Activated CD4-positive, alpha-beta memory T cell treated with anti-CD3 and anti-CD28 coated beads for 36 hours (primary cell): ENCODE data around the gene ZNF385D. TPM values are rescaled to one million over a fixed set of nuclear protein-coding genes. Genes with fewer than 3 reads are reported as not detected.

Experiments used
- CTCF ChIA-PET: fragments of 350-600 bp; sonication (Branson Sonifier 250); formaldehyde crosslinking; loops from one replicate; lab custom pipeline; 2021; ENCODE audit warnings: antibody characterized with exemption, inconsistent platforms; lab: Charles Lee
- POLR2A ChIA-PET: fragments of 350-600 bp; sonication (Branson Sonifier 250); formaldehyde crosslinking; loops from one replicate; lab custom pipeline; 2021; ENCODE audit warnings: antibody characterized with exemption; lab: Charles Lee
- DNase-seq: peaks from one replicate; pipeline ENCODE4 v3.0.0-alpha.2; 2020
- H3K27ac Mint-ChIP-seq: one replicate; pipeline ENCODE4 v1.8.0; 2021; ENCODE audit warnings: mixed read lengths
- H3K27me3 Mint-ChIP-seq: one replicate; pipeline ENCODE4 v1.8.0; 2021; ENCODE audit warnings: mixed read lengths
- H3K36me3 Mint-ChIP-seq: one replicate; pipeline ENCODE4 v1.8.0; 2021; ENCODE audit warnings: mixed read lengths
- H3K4me1 Mint-ChIP-seq: one replicate; pipeline ENCODE4 v1.8.0; 2021; ENCODE audit warnings: low read depth, mixed read lengths
- H3K4me3 Mint-ChIP-seq: one replicate; pipeline ENCODE4 v1.8.0; 2021; ENCODE audit warnings: mild to moderate bottlenecking, mixed read lengths
- H3K9me3 Mint-ChIP-seq: one replicate; pipeline ENCODE4 v1.8.0; 2021; ENCODE audit warnings: mixed read lengths
- intact Hi-C: fragments of 100-400 bp; cut with micrococcal nuclease; formaldehyde crosslinking; loops from one replicate; pipeline ENCODE4 v1.15.1; 2023
- total RNA-seq, 2 experiments: library from RNA; stranded (reverse); gene quantifications; one replicate each; pipeline ENCODE4 v1.2.3, GENCODE V29; 2021

Gene ZNF385D
- total RNA-seq, 2 experiments from 2014 or later = not detected

DNA sequence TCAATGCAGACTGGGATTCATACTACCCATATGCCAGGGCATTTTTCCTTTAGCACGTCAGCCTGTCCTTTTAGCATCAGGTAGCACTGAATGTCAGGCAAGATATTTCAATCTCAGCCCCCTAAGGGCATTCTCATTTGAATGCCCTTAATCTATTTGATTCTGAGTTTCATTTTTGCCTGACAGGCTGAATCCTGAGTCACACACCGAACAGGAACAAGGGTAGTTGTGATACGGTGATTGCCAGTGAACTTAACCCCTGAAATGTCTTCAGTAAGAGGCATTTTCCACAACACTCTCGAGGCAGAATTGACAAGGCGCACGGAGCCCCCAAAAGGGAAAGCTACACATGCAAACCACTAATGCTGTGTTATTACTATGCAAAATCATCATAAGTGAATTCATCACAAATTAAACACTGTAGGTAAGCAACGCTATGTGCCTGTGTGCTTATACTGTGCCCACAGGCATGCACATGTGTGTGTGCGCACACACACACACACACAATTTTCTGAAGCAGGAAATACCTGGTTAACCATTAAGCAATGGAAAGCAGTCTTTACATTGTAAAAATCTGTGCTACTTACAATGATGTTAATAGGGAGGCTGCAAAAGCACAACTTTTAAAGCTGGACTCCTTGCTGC lies 130.4 kb downstream of the ZNF385D start:
- intact Hi-C loops = no loop called here
- H3K27ac Mint-ChIP-seq = no peak overlapping the region
- ChIA-PET POLR2A (no interaction called here), CTCF (no interaction called here)
- H3K4me3 Mint-ChIP-seq = no peak overlapping the region
- no peak for DNase-seq
- H3K4me1 Mint-ChIP-seq = no peaks in the 10 kb centered on the region
- no peaks in the 10 kb centered on the region for H3K27me3 Mint-ChIP-seq
- H3K36me3 Mint-ChIP-seq = no peaks in the 10 kb centered on the region
- no peaks in the 10 kb centered on the region for H3K9me3 Mint-ChIP-seq

DNA sequence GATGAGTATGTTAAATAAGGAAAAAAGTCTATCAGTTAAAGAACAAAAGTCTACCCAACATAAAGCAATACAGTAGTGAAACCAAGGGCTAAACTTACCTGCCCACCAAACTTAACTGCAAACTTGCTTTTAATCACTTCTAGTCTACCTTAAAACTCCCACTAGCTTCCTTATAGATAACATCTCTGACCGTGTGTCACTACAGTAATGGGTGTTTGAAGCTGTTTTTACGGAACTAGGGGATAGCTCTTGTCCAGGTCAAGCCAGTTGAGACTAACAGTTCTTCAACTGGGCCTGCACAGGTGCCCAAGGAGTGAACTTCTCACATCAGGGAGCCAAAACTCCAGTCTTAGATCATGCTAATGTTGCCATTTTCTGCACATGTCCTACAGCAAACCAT lies 132.3 kb downstream of the ZNF385D start:
- Mint-ChIP-seq H3K27me3 (no peaks in the 10 kb centered on the region), H3K4me3 (no peak overlapping the region), H3K27ac (no peak overlapping the region), H3K9me3 (no peaks in the 10 kb centered on the region), H3K4me1 (no peaks in the 10 kb centered on the region), H3K36me3 (no peaks in the 10 kb centered on the region)
- intact Hi-C loops = no loop called here
- DNase-seq = no peak
- POLR2A ChIA-PET = no interaction called here
- CTCF ChIA-PET = no interaction called here

DNA sequence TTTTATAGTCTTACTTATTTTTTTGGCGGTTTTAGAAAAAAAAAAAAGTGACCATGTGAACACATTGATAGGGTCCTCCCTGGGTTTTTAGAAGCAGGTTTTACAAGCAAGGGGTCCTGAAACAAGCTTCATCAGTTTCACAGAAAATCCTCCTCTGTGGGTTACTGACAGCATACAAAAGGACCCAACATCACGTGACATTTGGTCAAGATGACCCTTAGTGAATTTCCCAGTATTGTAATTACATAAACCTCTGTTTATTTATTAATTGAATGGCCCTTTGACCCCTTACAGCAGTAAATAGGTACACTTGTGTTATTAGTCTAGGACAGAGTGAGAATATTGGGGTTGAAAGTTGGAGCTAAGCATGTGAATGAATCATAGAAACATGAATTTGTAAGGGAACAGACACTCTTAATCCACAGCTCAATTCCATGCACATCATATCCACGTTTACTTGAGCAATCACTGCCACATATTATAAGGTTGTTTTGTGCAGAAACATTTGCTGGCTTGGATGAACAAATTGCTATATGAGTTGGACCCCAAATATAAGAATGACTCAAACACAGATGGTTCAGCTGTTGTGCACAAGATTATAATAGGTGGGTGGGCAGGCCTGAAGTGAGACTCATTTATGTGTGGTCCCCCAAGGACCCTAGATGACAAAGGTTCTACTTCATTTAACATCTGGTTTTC lies 137.5 kb downstream of the ZNF385D start:
- no peak overlapping the region for H3K27ac Mint-ChIP-seq
- H3K4me1 Mint-ChIP-seq = no peaks in the 10 kb centered on the region
- intact Hi-C loops = no loop called here
- no peaks in the 10 kb centered on the region for H3K27me3 Mint-ChIP-seq
- no peaks in the 10 kb centered on the region for H3K9me3 Mint-ChIP-seq
- POLR2A ChIA-PET = no interaction called here
- H3K4me3 Mint-ChIP-seq = no peak overlapping the region
- CTCF ChIA-PET = no interaction called here
- no peaks in the 10 kb centered on the region for H3K36me3 Mint-ChIP-seq
- no peak for DNase-seq

DNA sequence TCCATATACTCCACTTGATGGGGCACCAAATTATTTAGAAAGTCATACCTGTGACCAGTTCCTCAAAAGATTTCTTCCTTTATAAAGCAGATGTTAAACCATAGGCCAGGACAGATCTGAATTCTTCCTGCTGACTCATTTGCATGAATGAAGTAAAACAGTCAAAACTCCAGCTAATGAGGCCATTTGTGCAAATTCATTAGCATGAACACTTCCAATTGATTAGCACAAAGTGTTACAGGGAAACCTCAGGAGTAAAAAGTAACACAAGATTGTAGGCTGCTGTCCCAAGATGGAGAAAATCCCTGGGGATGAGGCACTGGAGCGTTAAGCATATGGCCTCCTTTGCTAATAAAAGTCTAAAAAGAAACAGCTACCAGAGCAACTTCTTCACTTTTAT lies 149.8 kb downstream of the ZNF385D start:
- Mint-ChIP-seq H3K4me1 (no peaks in the 10 kb centered on the region), H3K36me3 (no peaks in the 10 kb centered on the region), H3K27me3 (no peaks in the 10 kb centered on the region), H3K4me3 (no peak overlapping the region), H3K27ac (no peak overlapping the region), H3K9me3 (peaks cover 2% of the 10 kb centered on the region)
- intact Hi-C loops = no loop called here
- POLR2A ChIA-PET = no interaction called here
- CTCF ChIA-PET = no interaction called here
- no peak for DNase-seq

DNA sequence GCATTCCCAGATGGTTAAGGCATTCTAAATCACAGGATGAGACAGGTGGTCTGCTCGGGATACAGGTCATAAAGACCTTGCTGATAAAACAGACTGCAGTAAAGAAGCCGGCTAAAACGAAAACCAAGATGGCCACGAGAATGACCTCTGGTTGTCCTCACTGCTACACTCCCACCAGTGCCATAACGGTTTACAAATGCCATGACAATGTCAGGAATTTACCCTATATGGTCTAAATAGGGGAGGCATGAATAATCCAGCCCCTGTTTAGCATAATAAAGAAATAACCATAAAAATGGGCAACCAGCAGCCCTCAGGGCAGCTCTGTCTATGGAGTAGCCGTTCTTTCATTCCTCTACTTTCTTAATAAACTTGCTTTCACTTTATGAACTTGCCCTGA lies 151.1 kb downstream of the ZNF385D start:
- no peak for DNase-seq
- POLR2A ChIA-PET = no interaction called here
- H3K9me3 Mint-ChIP-seq = peaks cover 2% of the 10 kb centered on the region
- CTCF ChIA-PET = no interaction called here
- intact Hi-C loops = no loop called here
- H3K27me3 Mint-ChIP-seq = no peaks in the 10 kb centered on the region
- no peak overlapping the region for H3K4me3 Mint-ChIP-seq
- H3K4me1 Mint-ChIP-seq = no peaks in the 10 kb centered on the region
- no peaks in the 10 kb centered on the region for H3K36me3 Mint-ChIP-seq
- no peak overlapping the region for H3K27ac Mint-ChIP-seq

DNA sequence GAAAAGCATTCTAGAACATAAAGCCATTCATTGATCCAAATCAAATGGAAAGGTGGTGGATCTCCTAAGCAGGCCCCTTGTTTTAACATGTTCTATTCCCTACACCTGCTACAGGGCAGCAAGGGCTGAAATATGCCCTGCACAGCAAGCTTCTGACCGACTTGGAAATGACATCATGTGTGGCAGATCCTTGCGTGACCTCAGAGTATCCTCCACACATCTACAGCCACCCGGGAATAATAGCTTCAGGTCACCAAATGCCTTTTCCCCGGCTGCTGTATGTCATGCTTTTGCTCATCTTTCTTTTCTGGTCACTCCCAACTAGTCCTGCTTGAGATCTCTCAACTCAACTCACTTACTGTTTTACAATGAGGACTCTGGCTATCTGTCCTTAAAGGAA lies 158.2 kb downstream of the ZNF385D start:
- no peaks in the 10 kb centered on the region for H3K27me3 Mint-ChIP-seq
- H3K36me3 Mint-ChIP-seq = no peaks in the 10 kb centered on the region
- POLR2A ChIA-PET = no interaction called here
- H3K9me3 Mint-ChIP-seq = peaks cover 2% of the 10 kb centered on the region
- H3K27ac Mint-ChIP-seq = no peak overlapping the region
- CTCF ChIA-PET = no interaction called here
- no peaks in the 10 kb centered on the region for H3K4me1 Mint-ChIP-seq
- no peak for DNase-seq
- intact Hi-C loops = no loop called here
- H3K4me3 Mint-ChIP-seq = no peak overlapping the region

DNA sequence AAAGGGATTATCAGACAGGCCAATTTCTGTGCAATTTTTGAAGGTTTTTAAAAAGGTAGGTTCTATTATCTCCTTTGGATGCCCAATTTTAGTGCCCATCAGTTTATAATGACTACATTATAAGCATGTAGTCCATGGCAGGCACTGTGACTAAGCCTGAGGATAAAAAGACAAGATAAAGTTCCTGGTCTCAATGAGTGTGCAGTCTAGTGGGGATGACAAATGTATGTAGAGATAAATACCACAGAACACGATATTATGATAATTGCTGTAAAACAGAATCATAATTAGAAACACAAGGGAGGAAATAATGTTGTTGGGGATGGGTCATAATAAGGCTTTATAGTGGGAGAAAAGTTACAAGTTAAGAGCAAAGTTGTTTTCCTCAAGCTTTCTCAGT lies 163.1 kb downstream of the ZNF385D start:
- no peaks in the 10 kb centered on the region for H3K4me1 Mint-ChIP-seq
- no peak overlapping the region for H3K4me3 Mint-ChIP-seq
- no peaks in the 10 kb centered on the region for H3K36me3 Mint-ChIP-seq
- ChIA-PET POLR2A (no interaction called here), CTCF (no interaction called here)
- peaks cover 2% of the 10 kb centered on the region for H3K9me3 Mint-ChIP-seq
- no peak overlapping the region for H3K27ac Mint-ChIP-seq
- H3K27me3 Mint-ChIP-seq = no peaks in the 10 kb centered on the region
- intact Hi-C loops = no loop called here
- DNase-seq = no peak

DNA sequence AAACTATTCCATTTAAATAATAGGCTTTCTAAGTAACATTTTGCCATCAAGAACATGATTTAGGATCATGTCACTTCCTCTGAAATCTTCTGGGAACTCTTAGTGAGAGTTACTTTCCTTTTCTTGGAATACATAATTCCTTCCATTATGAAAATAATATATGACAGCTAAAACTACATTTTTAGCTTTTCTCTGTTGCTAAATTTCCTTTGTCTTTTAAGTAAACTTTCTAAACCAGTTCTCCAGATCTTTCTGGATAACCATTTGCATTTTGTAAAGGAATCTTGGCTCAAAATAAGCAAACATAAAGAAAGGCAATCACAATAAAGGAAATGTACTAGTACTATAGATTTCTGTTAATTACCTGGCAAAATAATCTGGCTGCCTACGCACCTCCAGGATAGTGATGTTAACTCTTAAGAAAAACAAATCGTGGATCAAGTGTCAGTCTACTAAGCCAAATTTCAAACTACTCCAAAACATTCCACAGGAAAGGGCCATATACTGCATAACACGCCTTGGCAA lies 165.7 kb downstream of the ZNF385D start:
- POLR2A ChIA-PET = no interaction called here
- H3K27me3 Mint-ChIP-seq = no peaks in the 10 kb centered on the region
- no peak overlapping the region for H3K27ac Mint-ChIP-seq
- intact Hi-C loops = no loop called here
- CTCF ChIA-PET = interaction anchor here (0.5 kb wide), 1 partner anchor 31 kb away, joined by 3 read pairs; no protein-coding TSS in a partner anchor
- H3K36me3 Mint-ChIP-seq = no peaks in the 10 kb centered on the region
- H3K9me3 Mint-ChIP-seq = peaks cover 2% of the 10 kb centered on the region
- H3K4me1 Mint-ChIP-seq = no peaks in the 10 kb centered on the region
- no peak for DNase-seq
- no peak overlapping the region for H3K4me3 Mint-ChIP-seq

DNA sequence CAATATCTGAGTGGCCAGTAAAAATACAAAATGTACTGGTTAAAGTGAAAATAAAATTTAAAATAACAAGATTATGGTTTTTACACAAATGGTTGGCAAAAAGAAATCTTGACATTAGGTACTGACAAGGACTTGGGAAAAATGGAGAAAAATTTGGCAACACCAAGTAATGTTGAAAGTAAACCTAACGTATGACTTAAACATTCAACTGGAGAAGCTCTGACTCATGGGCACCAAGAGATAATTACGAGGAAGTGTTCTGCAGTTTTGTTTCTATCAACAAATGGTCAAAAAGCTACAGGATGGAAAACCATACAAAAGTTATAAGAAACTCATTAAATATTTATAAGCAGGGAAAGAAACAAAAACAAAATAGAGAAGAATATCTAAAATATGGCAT lies 177.7 kb downstream of the ZNF385D start:
- intact Hi-C loops = no loop called here
- DNase-seq = no peak
- Mint-ChIP-seq H3K4me3 (no peak overlapping the region), H3K27me3 (no peaks in the 10 kb centered on the region), H3K4me1 (no peaks in the 10 kb centered on the region), H3K27ac (no peak overlapping the region), H3K36me3 (no peaks in the 10 kb centered on the region), H3K9me3 (peaks cover 10% of the 10 kb centered on the region)
- CTCF ChIA-PET = no interaction called here
- POLR2A ChIA-PET = no interaction called here

DNA sequence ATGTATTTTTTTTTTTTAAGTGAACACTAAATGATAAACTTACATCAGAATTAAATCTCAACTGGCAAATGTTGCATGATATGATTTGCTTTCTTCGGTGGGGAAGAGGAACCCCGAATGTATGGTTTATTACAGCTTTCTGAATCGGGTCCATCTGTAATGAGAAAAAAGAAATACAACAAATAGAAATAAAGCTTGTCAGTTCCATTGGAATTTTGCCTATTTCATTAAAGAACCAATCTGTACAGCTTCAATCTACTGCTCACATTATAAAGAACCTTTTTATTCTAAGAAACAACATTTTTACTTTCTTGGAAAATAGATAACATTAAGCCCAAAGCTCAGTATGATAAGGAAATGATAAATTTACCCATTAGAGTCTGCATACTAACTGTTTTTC lies 186.5 kb downstream of the ZNF385D start:
- Mint-ChIP-seq H3K9me3 (peaks cover 10% of the 10 kb centered on the region), H3K36me3 (no peaks in the 10 kb centered on the region), H3K4me1 (no peaks in the 10 kb centered on the region), H3K27me3 (no peaks in the 10 kb centered on the region), H3K4me3 (no peak overlapping the region), H3K27ac (no peak overlapping the region)
- intact Hi-C loops = no loop called here
- no peak for DNase-seq
- CTCF ChIA-PET = no interaction called here
- POLR2A ChIA-PET = no interaction called here

DNA sequence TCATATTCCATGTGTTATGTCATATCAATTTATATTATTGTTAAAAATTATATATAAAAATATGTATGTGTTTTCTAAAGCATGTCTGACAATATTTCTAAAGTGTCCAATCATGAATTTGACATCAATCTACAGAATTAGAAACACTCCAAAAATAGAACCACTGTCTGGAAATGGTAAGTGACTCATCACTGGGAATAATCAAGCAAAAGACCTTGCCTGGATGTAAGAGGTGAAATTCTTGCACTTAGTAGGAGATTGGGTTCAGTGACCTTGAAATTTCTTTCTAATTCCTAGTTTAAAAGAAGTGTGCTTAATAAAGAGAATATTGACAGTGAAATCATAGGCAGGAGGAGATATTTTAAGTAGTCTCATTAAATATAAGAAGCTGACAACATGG lies 188.8 kb downstream of the ZNF385D start:
- Mint-ChIP-seq H3K36me3 (no peaks in the 10 kb centered on the region), H3K9me3 (peaks cover 11% of the 10 kb centered on the region), H3K4me3 (no peak overlapping the region), H3K27me3 (no peaks in the 10 kb centered on the region), H3K4me1 (no peaks in the 10 kb centered on the region), H3K27ac (no peak overlapping the region)
- intact Hi-C loops = no loop called here
- POLR2A ChIA-PET = no interaction called here
- CTCF ChIA-PET = no interaction called here
- no peak for DNase-seq

DNA sequence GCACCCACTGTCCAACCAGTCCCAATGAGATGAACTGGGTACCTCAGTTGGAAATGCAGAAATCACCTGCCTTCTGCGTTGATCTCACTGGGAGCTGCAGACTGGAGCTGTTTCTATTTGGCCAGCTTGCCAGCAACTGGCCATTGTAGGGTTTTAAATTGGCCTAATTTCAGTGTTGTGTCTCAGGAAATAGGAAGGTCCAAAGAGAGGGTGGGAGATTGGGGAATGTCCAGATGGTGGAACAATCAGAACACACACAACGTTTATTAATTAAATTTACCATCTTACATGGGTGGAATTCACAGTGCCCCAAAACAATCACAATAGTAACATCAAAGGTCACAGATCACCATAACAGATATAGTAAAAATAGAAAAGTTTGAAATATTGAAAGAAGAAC lies 189.5 kb downstream of the ZNF385D start:
- H3K9me3 Mint-ChIP-seq = peaks cover 15% of the 10 kb centered on the region
- H3K4me3 Mint-ChIP-seq = no peak overlapping the region
- ChIA-PET CTCF (no interaction called here), POLR2A (no interaction called here)
- no peak overlapping the region for H3K27ac Mint-ChIP-seq
- H3K4me1 Mint-ChIP-seq = no peaks in the 10 kb centered on the region
- no peak for DNase-seq
- no peaks in the 10 kb centered on the region for H3K27me3 Mint-ChIP-seq
- H3K36me3 Mint-ChIP-seq = no peaks in the 10 kb centered on the region
- intact Hi-C loops = no loop called here

DNA sequence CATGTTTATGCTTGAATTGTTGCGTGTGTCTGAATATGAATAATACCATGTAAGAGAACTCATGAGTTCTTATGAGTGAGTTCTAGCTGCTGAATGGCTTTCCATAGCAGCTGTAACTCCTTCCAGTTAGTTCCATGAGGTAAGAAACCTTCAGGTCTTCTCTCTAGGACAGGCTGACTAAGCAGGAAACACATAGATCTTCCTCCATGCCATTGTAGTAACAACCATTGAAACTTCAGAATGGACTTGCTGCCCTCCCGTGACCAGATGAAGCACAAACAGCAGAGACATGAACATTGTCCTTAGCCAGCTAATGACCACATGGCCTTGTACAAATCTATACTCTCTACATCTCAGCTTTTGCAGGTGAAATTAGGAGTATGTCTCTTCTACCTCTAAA lies 200.0 kb downstream of the ZNF385D start:
- ChIA-PET POLR2A (no interaction called here), CTCF (no interaction called here)
- H3K27ac Mint-ChIP-seq = no peak overlapping the region
- H3K27me3 Mint-ChIP-seq = no peaks in the 10 kb centered on the region
- H3K36me3 Mint-ChIP-seq = no peaks in the 10 kb centered on the region
- no peaks in the 10 kb centered on the region for H3K4me1 Mint-ChIP-seq
- H3K9me3 Mint-ChIP-seq = peaks cover 3% of the 10 kb centered on the region
- H3K4me3 Mint-ChIP-seq = no peak overlapping the region
- intact Hi-C loops = no loop called here
- DNase-seq = no peak
